Progenitor cell of endocrine pancreas (in vitro differentiated cells): ENCODE data around the gene NPTXR. TPM values are rescaled to one million over a fixed set of nuclear protein-coding genes. Genes with fewer than 3 reads are reported as not detected.
A peak's percentile ranks its signal among the peaks of the same experiment; 100 is the strongest.

Experiments
- DNase-seq: peaks from one replicate; pipeline ENCODE4 v3.0.0; 2021; ENCODE audit warnings: low spot score; ENCODE audit not compliant: unreplicated experiment
- H3K27ac Mint-ChIP-seq: 2 replicates; pipeline ENCODE4 v1.8.0; 2021; ENCODE audit warnings: mild to moderate bottlenecking, moderate library complexity, mixed read lengths
- H3K27me3 Mint-ChIP-seq: 2 replicates; pipeline ENCODE4 v1.8.0; 2021; ENCODE audit warnings: mixed read lengths
- H3K36me3 Mint-ChIP-seq: 2 replicates; pipeline ENCODE4 v1.8.0; 2022; ENCODE audit warnings: mixed read lengths; ENCODE audit not compliant: insufficient read depth
- H3K4me1 Mint-ChIP-seq: 2 replicates; pipeline ENCODE4 v1.8.0; 2021; ENCODE audit warnings: low read depth, mixed read lengths
- H3K4me3 Mint-ChIP-seq: 2 replicates; pipeline ENCODE4 v1.8.0; 2021; ENCODE audit warnings: low read depth, mild to moderate bottlenecking, moderate library complexity, mixed read lengths
- H3K9me3 Mint-ChIP-seq: 2 replicates; pipeline ENCODE4 v1.8.0; 2021; ENCODE audit warnings: low read depth, mixed read lengths
- total RNA-seq: library from RNA; stranded (reverse); gene quantifications from 2 replicates; pipeline ENCODE4 v1.2.1, GENCODE V29; 2021
- TF ChIP-seq, protein P1 (sequence below): fragments of 200-600 bp; sonication (generic); IDR thresholded peaks from one replicate; pipeline ENCODE4 v1.5.0; 2021; ENCODE audit warnings: antibody characterized with exemption, mild to moderate bottlenecking; ENCODE audit not compliant: unreplicated experiment

Gene NPTXR
- total RNA-seq, 1 donor from 2014 or later, result 4.7 TPM

GRCh38 chr22:38770257-38770949 lies 73.4 kb downstream of the NPTXR start:
- Mint-ChIP-seq H3K36me3 (no peaks in the 10 kb centered on the region), H3K9me3 (no peaks in the 10 kb centered on the region), H3K27ac (peak overlapping the region; percentile 77), H3K27me3 (peaks cover under 1% of the 10 kb centered on the region), H3K4me3 (no peak overlapping the region), H3K4me1 (peaks cover 5% of the 10 kb centered on the region)
- DNase-seq, result no peak
- TF ChIP-seq, protein P1, sequence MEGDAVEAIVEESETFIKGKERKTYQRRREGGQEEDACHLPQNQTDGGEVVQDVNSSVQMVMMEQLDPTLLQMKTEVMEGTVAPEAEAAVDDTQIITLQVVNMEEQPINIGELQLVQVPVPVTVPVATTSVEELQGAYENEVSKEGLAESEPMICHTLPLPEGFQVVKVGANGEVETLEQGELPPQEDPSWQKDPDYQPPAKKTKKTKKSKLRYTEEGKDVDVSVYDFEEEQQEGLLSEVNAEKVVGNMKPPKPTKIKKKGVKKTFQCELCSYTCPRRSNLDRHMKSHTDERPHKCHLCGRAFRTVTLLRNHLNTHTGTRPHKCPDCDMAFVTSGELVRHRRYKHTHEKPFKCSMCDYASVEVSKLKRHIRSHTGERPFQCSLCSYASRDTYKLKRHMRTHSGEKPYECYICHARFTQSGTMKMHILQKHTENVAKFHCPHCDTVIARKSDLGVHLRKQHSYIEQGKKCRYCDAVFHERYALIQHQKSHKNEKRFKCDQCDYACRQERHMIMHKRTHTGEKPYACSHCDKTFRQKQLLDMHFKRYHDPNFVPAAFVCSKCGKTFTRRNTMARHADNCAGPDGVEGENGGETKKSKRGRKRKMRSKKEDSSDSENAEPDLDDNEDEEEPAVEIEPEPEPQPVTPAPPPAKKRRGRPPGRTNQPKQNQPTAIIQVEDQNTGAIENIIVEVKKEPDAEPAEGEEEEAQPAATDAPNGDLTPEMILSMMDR, result no peak

Other genes starting within 250 kb of the NPTXR start
- gene FAM227A, start 187.6 kb downstream of the NPTXR start, total RNA-seq, result 18.3 and 18.6 TPM in 2 replicates
- gene CBY1, start 187.4 kb downstream of the NPTXR start, total RNA-seq, result 46.1 and 50.5 TPM in 2 replicates
- gene TOMM22, start 162.1 kb downstream of the NPTXR start, total RNA-seq, result 68.7 and 76.5 TPM in 2 replicates
- gene JOSD1, start 143.1 kb downstream of the NPTXR start, total RNA-seq, result 40.6 and 46.3 TPM in 2 replicates
- gene GTPBP1, start 138.1 kb downstream of the NPTXR start, total RNA-seq, result 64.0 and 64.9 TPM in 2 replicates
- gene SUN2, start 88.0 kb downstream of the NPTXR start, total RNA-seq, result 61.8 and 66.1 TPM in 2 replicates
- 27.1 and 28.0 TPM in 2 replicates for gene DNAL4, start 49.9 kb downstream of the NPTXR start, total RNA-seq
- gene CBX6, start 28.2 kb upstream of the NPTXR start, total RNA-seq, result 38.8 and 39.6 TPM in 2 replicates
- gene APOBEC3A, start 113.6 kb upstream of the NPTXR start, total RNA-seq, result not detected in 2 replicates
- 10.1 and 12.6 TPM in 2 replicates for gene APOBEC3B, start 138.3 kb upstream of the NPTXR start, total RNA-seq
- 4.2 and 7.0 TPM in 2 replicates for gene APOBEC3C, start 170.2 kb upstream of the NPTXR start, total RNA-seq
- 2.0 and 2.4 TPM in 2 replicates for gene APOBEC3D, start 177.1 kb upstream of the NPTXR start, total RNA-seq
- 23.6 and 25.3 TPM in 2 replicates for gene APOBEC3F, start 196.8 kb upstream of the NPTXR start, total RNA-seq
- gene APOBEC3G, start 233.2 kb upstream of the NPTXR start, total RNA-seq, result 4.8 and 7.9 TPM in 2 replicates